Endothelial cell of umbilical vein (primary cell): ENCODE measurements around the gene ASIC1. TPM values are rescaled to one million over a fixed set of nuclear protein-coding genes. Genes with fewer than 3 reads are reported as not detected.

ENCODE experiments used
- BruUV-seq: library from RNA; stranded (reverse); fragments of 400-500 nt; replicated peaks from 2 replicates; lab custom pipeline; 2021; lab: Mats Ljungman, UMichigan
- CTCF ChIA-PET: fragments of 300-600, 350-600 bp; sonication (Branson Sonifier 250); formaldehyde crosslinking; loops from one replicate; lab custom pipeline; 2021; ENCODE audit warnings: antibody characterized with exemption, inconsistent platforms; lab: Charles Lee
- POLR2A ChIA-PET: fragments of 300-600, 350-600 bp; sonication (Branson Sonifier 250); formaldehyde crosslinking; loops from one replicate; lab custom pipeline; 2021; ENCODE audit warnings: antibody characterized with exemption, inconsistent platforms; lab: Charles Lee
- DNase-seq: peaks from one replicate; pipeline ENCODE4 v3.0.0-alpha.2; 2011; ENCODE audit warnings: low read depth, low spot score
- FAIRE-seq: peaks from 2 replicates; lab custom pipeline; 2011; peaks lifted over from hg19 to GRCh38; lab: Jason Lieb, UNC
- H2AFZ ChIP-seq: 2 replicates; pipeline ENCODE4 v1.6.0; 2012; ENCODE audit warnings: low read depth, low read length, control low read depth, inconsistent platforms
- H3K27ac ChIP-seq: 2 replicates; pipeline ENCODE4 v1.5.1; 2011; ENCODE audit warnings: low read depth, mild to moderate bottlenecking, control low read depth, low read length, moderate library complexity; ENCODE audit not compliant: insufficient read depth
- H3K27me3 ChIP-seq, 2 experiments: 2 replicates each; pipeline versions ENCODE4 v1.6.0 to v1.6.1; 2011; ENCODE audit warnings: low read length in 2 of 2, mixed read lengths in 1 of 2; ENCODE audit not compliant: control insufficient read depth in 2 of 2, insufficient read depth in 2 of 2
- H3K36me3 ChIP-seq, 2 experiments: 2 replicates in 1 of 2; 3 replicates in 1 of 2; pipeline ENCODE4 v1.5.1; 2011; ENCODE audit warnings: low read length in 2 of 2, mild to moderate bottlenecking in 1 of 2, moderate library complexity in 1 of 2; ENCODE audit not compliant: control insufficient read depth in 2 of 2, insufficient read depth in 2 of 2; ENCODE audit errors: extremely low read depth in 1 of 2
- H3K4me1 ChIP-seq: 3 replicates; pipeline ENCODE4 v1.5.1; 2011; ENCODE audit warnings: mild to moderate bottlenecking, low read length; ENCODE audit not compliant: control insufficient read depth, insufficient read depth; ENCODE audit errors: extremely low read depth
- H3K4me2 ChIP-seq: 2 replicates; pipeline ENCODE4 v1.6.1; 2011; ENCODE audit warnings: low read length, control low read depth, mixed read lengths; ENCODE audit not compliant: insufficient read depth
- H3K4me3 ChIP-seq, 3 experiments: fragments of 200-600 bp in 1 of 3; sonication (generic), shearing (Covaris generic) in 1 of 3; replicated peaks in 1 of 3; 2 replicates each; pipeline ENCODE4 v1.5.1; 2011 to 2016; ENCODE audit warnings: control low read depth in 3 of 3, low read length in 3 of 3, mild to moderate bottlenecking in 2 of 3, inconsistent platforms in 1 of 3, low read depth in 1 of 3, moderate library complexity in 1 of 3; ENCODE audit not compliant: insufficient read depth in 1 of 3
- H3K79me2 ChIP-seq: 2 replicates; pipeline ENCODE4 v1.6.0; 2012; ENCODE audit warnings: low read length, inconsistent platforms; ENCODE audit not compliant: control insufficient read depth, insufficient read depth
- H3K9ac ChIP-seq: replicated peaks from 2 replicates; pipeline ENCODE3; 2011; ENCODE audit warnings: low read length, control low read depth; ENCODE audit not compliant: insufficient read depth; ENCODE audit errors: extremely low read depth
- H3K9me1 ChIP-seq: replicated peaks from 3 replicates; pipeline ENCODE4 v1.6.0; 2011; ENCODE audit warnings: mild to moderate bottlenecking, low read length; ENCODE audit not compliant: control insufficient read depth, insufficient read depth; ENCODE audit errors: extremely low read depth
- H3K9me3 ChIP-seq: replicated peaks from 2 replicates; pipeline ENCODE4 v1.5.1; 2012; ENCODE audit warnings: low read length, inconsistent platforms; ENCODE audit not compliant: control insufficient read depth, insufficient read depth
- H4K20me1 ChIP-seq: replicated peaks from 2 replicates; pipeline ENCODE3; 2011; ENCODE audit warnings: mild to moderate bottlenecking, low read length; ENCODE audit not compliant: control insufficient read depth, insufficient read depth; ENCODE audit errors: extremely low read depth
- FOS ChIP-seq: IDR thresholded peaks from 2 replicates; pipeline ENCODE4 v1.6.1; 2011; ENCODE audit warnings: mild to moderate bottlenecking, low read length, moderate library complexity, borderline replicate concordance; ENCODE audit not compliant: insufficient read depth
- JUN ChIP-seq: IDR thresholded peaks from 2 replicates; pipeline ENCODE4 v1.6.1; 2011; ENCODE audit warnings: borderline replicate concordance, low read depth; ENCODE audit not compliant: insufficient read length, insufficient read depth
- MYC ChIP-seq: IDR thresholded peaks from one replicate; pipeline ENCODE4 v1.6.1; 2011; ENCODE audit warnings: mild to moderate bottlenecking, low read depth, low read length
- POLR2AphosphoS5 ChIP-seq: IDR thresholded peaks from 2 replicates; pipeline ENCODE4 v1.6.1; 2012; ENCODE audit warnings: low read depth, mild to moderate bottlenecking, control low read depth, low read length, moderate library complexity; ENCODE audit not compliant: insufficient read depth
- dilution Hi-C: fragments of 300-500 bp; cut with MboI; formaldehyde crosslinking; loops from one replicate; pipeline ENCODE4 v1.15.0; 2019; ENCODE audit warnings: low sequenced_read_pairs; ENCODE audit not compliant: extremely low pct_ligation_motif_present
- intact Hi-C: fragments of 100-400 bp; cut with micrococcal nuclease; formaldehyde crosslinking; loops from one replicate; pipeline ENCODE4 v1.10.0; 2022
- polyA plus RNA-seq, 4 experiments: library from polyadenylated mRNA; depleted of rRNA in 3 of 4; stranded (reverse) in 3 of 4; unstranded in 1 of 4; fragments of >200 nt; gene quantifications; 2 replicates each; pipeline versions ENCODE4 v1.2.1 to v1.2.3, GENCODE V29; 2011 to 2012; ENCODE audit warnings: missing spikeins in 1 of 4
- total RNA-seq: library from RNA; stranded (reverse); gene quantifications from 2 replicates; pipeline ENCODE4 v1.2.3, GENCODE V29; 2021
- TF ChIP-seq, protein P1 (sequence below), 2 donors: IDR thresholded peaks; 1 replicate in 1 of 2; 2 replicates in 1 of 2; pipeline ENCODE4 v1.5.1; 2011; ENCODE audit warnings: low read length in 2 of 2, mild to moderate bottlenecking in 2 of 2, moderate library complexity in 2 of 2, control low read depth in 1 of 2, inconsistent platforms in 1 of 2, low read depth in 1 of 2; ENCODE audit not compliant: insufficient read depth in 1 of 2; ENCODE audit errors: extremely low read depth in 1 of 2

Gene ASIC1
- total and polyA plus RNA-seq, 2 donors (not counting 3 experiments of a cell fraction or from before 2014, with no cell fraction given), result 0.53 to 0.66 TPM

DNA sequence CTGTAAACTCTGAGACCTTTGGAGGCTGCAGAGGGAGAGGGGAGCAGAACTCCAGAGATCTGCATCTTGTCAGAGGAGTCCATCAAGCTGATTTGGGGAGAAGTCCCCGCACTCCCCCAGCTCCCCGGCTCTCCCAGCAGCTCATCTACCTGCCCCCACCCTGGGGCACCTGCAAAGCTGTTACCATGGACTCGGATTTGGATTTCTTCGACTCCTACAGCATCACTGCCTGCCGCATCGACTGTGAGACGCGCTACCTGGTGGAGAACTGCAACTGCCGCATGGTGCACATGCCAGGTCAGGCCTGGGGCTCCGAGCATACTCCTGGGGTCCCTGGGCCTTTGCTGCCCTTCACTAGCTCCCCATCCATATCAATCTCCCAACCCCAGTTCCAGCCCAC, 20.9 kb downstream of the ASIC1 start:
- Histone ChIP-seq H3K9ac (no peak overlapping the region), H3K27ac (no peak overlapping the region), H3K4me2 (no peak overlapping the region), H3K36me3 (no peaks in the 10 kb centered on the region), H3K79me2 (no peaks in the 10 kb centered on the region), H3K4me1 (no peaks in the 10 kb centered on the region), H3K4me3 (no peak overlapping the region), H3K9me1 (no peaks in the 10 kb centered on the region), H3K27me3 (no peaks in the 10 kb centered on the region), H2AFZ (no peak overlapping the region), H3K9me3 (no peaks in the 10 kb centered on the region), H4K20me1 (no peaks in the 10 kb centered on the region)
- intact Hi-C loops (loop anchor here (5.0 kb wide), 1 partner anchor 559 kb away; no protein-coding TSS in a partner anchor), dilution Hi-C loops (no loop called here)
- DNase-seq, result no peak
- ChIA-PET POLR2A (no interaction called here), CTCF (interaction anchor here (0.8 to 1.0 kb wide), 3 partner anchors 8 to 89 kb away, joined by 3 read pairs; partner anchors contain the start of gene CERS5)
- no peak for FAIRE-seq
- TF ChIP-seq FOS, result no peak
- TF ChIP-seq, protein P1, sequence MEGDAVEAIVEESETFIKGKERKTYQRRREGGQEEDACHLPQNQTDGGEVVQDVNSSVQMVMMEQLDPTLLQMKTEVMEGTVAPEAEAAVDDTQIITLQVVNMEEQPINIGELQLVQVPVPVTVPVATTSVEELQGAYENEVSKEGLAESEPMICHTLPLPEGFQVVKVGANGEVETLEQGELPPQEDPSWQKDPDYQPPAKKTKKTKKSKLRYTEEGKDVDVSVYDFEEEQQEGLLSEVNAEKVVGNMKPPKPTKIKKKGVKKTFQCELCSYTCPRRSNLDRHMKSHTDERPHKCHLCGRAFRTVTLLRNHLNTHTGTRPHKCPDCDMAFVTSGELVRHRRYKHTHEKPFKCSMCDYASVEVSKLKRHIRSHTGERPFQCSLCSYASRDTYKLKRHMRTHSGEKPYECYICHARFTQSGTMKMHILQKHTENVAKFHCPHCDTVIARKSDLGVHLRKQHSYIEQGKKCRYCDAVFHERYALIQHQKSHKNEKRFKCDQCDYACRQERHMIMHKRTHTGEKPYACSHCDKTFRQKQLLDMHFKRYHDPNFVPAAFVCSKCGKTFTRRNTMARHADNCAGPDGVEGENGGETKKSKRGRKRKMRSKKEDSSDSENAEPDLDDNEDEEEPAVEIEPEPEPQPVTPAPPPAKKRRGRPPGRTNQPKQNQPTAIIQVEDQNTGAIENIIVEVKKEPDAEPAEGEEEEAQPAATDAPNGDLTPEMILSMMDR (IDR thresholded peaks at IDR 0.05; ENCODE audit: extremely low read depth in 1 of 2, insufficient read depth in 1 of 2, low read depth in 1 of 2, low read length in 2 of 2), result no peak
- no peak for TF ChIP-seq JUN
- TF ChIP-seq POLR2AphosphoS5, result no peak
- no TSS peak for BruUV-seq

DNA sequence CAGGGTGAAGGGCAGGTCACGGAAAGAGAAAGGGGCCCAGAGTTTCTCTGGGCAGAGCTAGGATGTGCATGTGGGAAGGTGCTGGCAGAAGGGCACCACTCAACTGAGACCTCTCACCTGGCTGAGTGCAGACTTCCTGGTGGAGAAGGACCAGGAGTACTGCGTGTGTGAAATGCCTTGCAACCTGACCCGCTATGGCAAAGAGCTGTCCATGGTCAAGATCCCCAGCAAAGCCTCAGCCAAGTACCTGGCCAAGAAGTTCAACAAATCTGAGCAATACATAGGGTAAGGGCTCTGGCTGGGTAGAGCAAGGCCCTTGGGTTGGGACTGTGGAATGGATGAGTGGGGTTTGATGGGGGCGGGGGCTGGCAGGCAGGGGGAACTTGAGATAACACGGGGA, 22.4 kb downstream of the ASIC1 start:
- Histone ChIP-seq H3K36me3 (no peaks in the 10 kb centered on the region), H3K27ac (no peak overlapping the region), H3K9me3 (no peaks in the 10 kb centered on the region), H3K4me3 (no peak overlapping the region), H3K79me2 (peaks cover 2% of the 10 kb centered on the region), H3K4me1 (peaks cover 6% of the 10 kb centered on the region), H4K20me1 (no peaks in the 10 kb centered on the region), H3K9ac (no peak overlapping the region), H3K4me2 (no peak overlapping the region), H3K27me3 (no peaks in the 10 kb centered on the region), H2AFZ (no peak overlapping the region), H3K9me1 (no peaks in the 10 kb centered on the region)
- dilution Hi-C loops (no loop called here), intact Hi-C loops (loop anchor here (5.0 kb wide), 1 partner anchor 558 kb away; no protein-coding TSS in a partner anchor)
- FAIRE-seq, result no peak
- CTCF ChIA-PET, result interaction anchor here (1.7 kb wide), 1 partner anchor 8 kb away, joined by 6 read pairs; no protein-coding TSS in a partner anchor
- DNase-seq, result no peak
- POLR2A ChIA-PET, result no interaction called here
- BruUV-seq, result no TSS peak
- TF ChIP-seq MYC, result no peak
- TF ChIP-seq, protein P1 (IDR thresholded peaks at IDR 0.05; ENCODE audit: extremely low read depth in 1 of 2, insufficient read depth in 1 of 2, low read depth in 1 of 2, low read length in 2 of 2), result no peak
